IPS-18a (cell line): Measurements from ENCODE around the gene SDHAF1.
"Not testable (repeated sequence)": the region's sequence is repeated elsewhere in the genome, so short reads cannot be mapped to it uniquely, and the experiment has no call there.

Source experiments
- H3K27ac ChIP-seq: one replicate; pipeline ENCODE4 v1.5.1; 2013; ENCODE audit warnings: low read length
- H3K27me3 ChIP-seq: one replicate; pipeline ENCODE4 v1.6.1; 2013; ENCODE audit warnings: mild to moderate bottlenecking, low read length; ENCODE audit not compliant: control insufficient read depth, insufficient read depth
- H3K36me3 ChIP-seq: one replicate; pipeline ENCODE4 v1.6.1; 2013; ENCODE audit warnings: low read depth, low read length; ENCODE audit not compliant: control insufficient read depth
- H3K4me1 ChIP-seq: one replicate; pipeline ENCODE4 v1.6.1; 2013; ENCODE audit warnings: low read depth, low read length; ENCODE audit not compliant: control insufficient read depth
- H3K4me3 ChIP-seq: one replicate; pipeline ENCODE4 v1.5.1; 2013; ENCODE audit warnings: low read length
- H3K9ac ChIP-seq: one replicate; pipeline ENCODE4 v1.6.1; 2013; ENCODE audit warnings: mild to moderate bottlenecking, low read length, moderate library complexity
- H3K9me3 ChIP-seq: one replicate; pipeline ENCODE4 v1.6.1; 2013; ENCODE audit warnings: low read depth, low read length; ENCODE audit not compliant: control insufficient read depth

SDHAF1 gene

DNA sequence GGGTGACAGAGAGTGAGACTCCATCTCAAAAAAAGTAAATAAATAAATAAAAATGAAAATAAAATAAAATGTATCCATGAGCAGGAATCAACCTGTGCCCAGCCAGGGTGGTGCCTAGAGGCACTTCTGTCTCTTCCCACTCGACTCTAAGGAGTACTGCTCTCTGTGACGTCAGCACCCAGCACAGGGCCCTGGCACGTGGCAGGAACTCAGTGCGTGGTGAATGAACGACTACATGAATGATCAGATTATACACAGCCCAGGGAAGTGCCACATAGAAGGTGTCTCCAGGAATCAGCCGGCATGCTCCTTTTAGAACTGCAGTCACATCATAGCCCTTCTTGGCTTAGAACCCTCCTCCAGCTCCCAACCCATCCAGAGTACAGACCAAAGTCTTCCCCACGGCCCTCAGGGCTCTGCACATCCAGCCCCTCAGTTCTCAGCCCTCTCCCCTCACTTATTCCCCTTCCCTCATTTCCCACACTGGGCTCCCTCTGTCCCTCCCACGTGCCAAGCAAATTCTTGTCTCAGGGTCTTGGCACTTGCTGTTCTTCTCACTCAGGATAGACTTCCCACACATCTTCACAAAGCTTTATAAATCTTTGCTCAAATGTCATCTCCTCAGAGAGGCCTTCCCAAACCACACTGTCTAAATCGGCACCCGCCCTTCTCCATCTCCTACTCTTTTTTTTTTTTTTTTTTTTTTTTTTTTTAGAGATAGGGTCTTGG, 33.5 kb downstream of the SDHAF1 start:
- Histone ChIP-seq H3K27ac (no peak overlapping the region), H3K4me1 (no peaks in the 10 kb centered on the region), H3K9me3 (no peaks in the 10 kb centered on the region), H3K4me3 (no peak overlapping the region), H3K27me3 (no peaks in the 10 kb centered on the region), H3K9ac (no peak overlapping the region), H3K36me3 (peaks cover 9% of the 10 kb centered on the region)

DNA sequence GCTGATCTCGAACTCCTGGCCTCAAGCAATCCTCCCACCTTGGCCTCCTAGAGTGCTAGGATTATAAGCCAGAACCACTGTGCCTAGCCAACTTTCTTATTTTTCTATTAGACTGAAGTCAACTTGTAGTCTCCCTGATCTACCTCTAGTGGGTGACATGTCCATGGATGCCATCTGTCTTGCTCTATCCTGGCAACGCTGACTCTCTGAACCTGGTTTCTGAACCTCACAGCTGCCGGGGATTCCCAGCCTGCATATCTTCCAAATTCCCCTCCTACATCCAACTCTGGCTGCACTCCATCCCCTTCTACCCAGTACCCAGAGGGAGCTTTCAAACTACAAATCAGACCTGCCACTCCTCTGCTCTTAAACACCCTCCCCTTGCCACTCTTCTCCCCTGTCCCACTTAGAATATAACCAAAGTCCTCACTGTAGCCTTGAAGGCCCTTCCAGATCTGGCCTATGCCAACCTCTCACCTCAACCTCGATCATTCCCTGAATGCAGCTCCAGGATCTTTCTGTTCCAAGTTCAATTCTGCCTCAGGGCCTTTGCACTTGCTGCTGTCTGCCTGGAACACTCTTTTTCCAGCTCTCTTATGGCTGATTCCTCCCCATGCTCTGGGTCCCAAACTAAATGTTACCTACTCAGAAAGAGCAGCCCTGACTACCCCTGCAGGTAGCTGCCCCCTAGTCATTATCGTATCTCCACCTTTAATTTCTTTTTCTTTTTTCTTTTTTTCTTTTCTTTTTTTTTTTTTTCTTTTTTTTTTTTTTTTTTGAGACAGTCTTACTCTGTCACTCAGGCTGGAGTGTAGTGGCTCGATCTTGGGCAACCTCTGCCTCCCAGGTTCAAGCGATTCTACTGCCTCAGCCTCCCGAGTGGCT, 35.5 kb downstream of the SDHAF1 start:
- H3K36me3 ChIP-seq, result peaks cover 4% of the 10 kb centered on the region
- no peak overlapping the region for H3K27ac ChIP-seq
- no peaks in the 10 kb centered on the region for H3K4me1 ChIP-seq
- H3K4me3 ChIP-seq, result no peak overlapping the region
- no peaks in the 10 kb centered on the region for H3K27me3 ChIP-seq
- no peak overlapping the region for H3K9ac ChIP-seq
- H3K9me3 ChIP-seq, result no peaks in the 10 kb centered on the region

DNA sequence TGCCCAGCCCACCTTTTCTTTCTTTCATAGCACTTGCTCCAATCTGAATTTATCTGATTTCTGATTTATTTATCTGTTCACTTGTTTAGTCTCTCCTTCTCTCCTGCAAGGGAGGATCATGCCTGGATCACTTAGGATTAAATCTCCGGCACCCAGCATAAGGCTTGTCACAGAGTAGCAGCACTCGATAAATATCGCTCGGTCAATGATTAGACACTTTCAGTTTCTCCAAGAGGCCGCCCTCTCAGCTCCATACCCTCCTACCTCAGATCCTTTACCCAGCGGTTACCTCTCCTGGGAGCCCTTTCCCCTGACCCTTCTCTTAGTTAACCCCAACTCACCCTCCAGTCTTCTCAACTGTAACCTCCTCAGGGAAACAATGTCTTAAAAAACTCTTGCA, 36.3 kb downstream of the SDHAF1 start:
- Histone ChIP-seq H3K36me3 (no peaks in the 10 kb centered on the region), H3K27ac (no peak overlapping the region), H3K9ac (no peak overlapping the region), H3K4me1 (no peaks in the 10 kb centered on the region), H3K9me3 (no peaks in the 10 kb centered on the region), H3K27me3 (no peaks in the 10 kb centered on the region), H3K4me3 (no peak overlapping the region)

DNA sequence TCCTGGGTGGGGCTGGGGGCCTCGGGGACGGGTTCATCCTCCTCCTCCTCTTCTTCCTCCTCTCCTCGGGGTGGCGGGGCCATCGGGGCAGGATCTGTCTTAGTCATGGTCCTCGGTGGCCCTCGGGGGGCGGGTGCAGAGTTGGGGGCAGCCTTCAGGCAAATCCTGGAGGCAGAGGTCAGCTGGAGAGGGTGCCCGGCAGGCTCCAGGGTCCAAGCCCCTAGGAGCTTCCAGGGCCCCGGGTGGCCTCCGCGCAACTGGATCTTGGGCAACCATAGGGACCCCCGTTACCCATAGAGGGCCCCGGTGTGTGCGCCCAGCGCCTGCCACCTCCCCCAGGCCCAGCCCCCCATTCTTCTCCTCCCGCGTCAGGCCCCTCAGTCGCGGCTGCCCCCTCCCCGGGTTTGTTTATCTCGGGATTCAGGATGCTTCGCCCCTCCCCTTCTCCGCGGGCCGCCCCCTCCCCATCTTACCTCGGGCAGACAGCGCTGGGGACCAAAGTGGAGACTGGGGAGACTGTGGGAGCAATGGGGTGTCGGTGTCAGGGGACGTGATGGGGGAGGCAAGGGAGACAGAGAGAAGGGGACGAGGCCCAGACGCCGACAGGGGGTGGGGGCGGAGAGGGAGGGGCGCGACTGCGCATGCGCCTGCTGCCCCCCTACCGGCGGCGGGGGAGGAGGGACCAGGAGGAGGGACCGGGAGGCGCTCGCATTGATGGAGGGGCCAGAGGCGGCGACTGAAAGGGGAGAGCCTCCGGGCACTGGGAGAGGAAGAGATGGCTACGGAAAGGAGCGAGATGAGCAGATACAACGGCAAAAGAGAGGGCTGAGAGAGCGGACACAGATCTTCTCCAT, 37.5 kb downstream of the SDHAF1 start, which contains the start of gene CLIP3:
Gene CLIP3, minus strand, starts transcription at position 623 of the 854 bp plus-strand sequence. Its CDS starts 516 bp downstream, at position 107.
- Histone ChIP-seq H3K27ac (no peak within 1 kb of the TSS), H3K27me3 (no peaks in the 10 kb centered on the region), H3K9me3 (no peaks in the 10 kb centered on the region), H3K4me3 (peak within 1 kb of the TSS; percentile 78), H3K9ac (peak within 1 kb of the TSS; percentile 32), H3K36me3 (no peaks in the 10 kb centered on the region), H3K4me1 (no peaks in the 10 kb centered on the region)

DNA sequence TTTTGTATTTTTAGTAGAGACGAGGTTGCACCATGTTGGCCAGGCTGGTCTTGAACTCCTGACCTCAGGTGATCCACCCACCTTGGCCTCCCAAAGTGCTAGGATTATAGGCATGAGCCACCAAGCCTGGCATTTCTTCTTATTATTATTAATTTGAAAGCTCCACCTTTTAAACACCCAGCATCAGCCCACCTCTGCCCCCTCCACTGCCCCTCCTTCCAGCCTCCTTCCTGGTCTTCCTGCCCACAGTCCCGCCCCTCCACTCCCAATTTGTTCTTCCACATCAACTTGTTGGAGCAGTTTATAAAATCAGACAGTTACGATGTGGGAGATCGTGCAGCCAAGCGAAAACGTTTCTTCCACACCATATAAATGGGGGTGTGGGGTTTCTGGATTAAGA, 45.5 kb downstream of the SDHAF1 start:
- H3K27ac ChIP-seq, result no peak overlapping the region
- H3K27me3 ChIP-seq, result no peaks in the 10 kb centered on the region
- H3K4me3 ChIP-seq, result no peak overlapping the region
- H3K36me3 ChIP-seq, result no peaks in the 10 kb centered on the region
- H3K9ac ChIP-seq, result no peak overlapping the region
- H3K4me1 ChIP-seq, result no peaks in the 10 kb centered on the region
- H3K9me3 ChIP-seq, result no peaks in the 10 kb centered on the region

DNA sequence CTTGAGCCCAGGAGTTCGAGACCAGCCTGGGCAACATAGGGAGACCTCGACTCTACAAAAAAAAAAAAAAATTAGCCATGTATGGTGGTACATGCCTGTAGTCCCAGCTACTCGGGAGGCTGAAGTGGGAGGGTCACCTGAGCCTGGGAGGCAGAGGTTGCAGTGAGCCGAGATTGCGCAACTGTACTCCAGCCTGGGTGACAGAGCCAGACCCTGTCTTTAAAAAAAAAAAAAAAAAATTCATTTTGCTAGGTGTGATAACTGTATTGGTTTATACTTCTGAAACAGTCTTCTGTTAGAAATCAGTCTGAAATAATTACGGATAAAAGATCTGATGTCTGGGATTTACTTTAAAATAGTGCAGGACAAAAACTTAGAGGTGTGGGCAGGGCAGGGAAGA, 46.1 kb downstream of the SDHAF1 start:
- not testable (repeated sequence) for H3K36me3 ChIP-seq, H3K27ac ChIP-seq, H3K4me1 ChIP-seq

DNA sequence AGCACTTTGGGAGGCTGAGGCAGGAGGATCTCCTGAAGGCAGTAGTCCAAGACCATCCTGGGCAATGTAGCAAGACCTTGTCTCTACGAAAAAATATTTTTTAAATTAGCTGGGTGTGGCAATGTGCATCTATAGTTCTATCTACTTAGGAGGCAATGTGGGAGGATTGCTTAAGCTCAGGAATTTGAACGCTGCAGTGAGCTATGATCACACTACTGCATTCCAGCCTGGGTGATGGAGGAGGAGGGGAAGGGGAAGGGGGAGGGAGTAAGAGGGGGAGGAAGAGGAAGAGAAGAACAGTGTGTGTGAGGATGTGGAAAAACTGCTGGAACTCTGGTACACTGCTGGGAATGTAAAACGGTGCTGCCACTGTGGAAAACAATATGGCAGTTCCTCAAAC, 46.8 kb downstream of the SDHAF1 start:
- Histone ChIP-seq H3K4me1 (no peaks in the 10 kb centered on the region), H3K27ac (no peak overlapping the region), H3K4me3 (no peak overlapping the region), H3K36me3 (no peaks in the 10 kb centered on the region), H3K9me3 (no peaks in the 10 kb centered on the region), H3K27me3 (no peaks in the 10 kb centered on the region), H3K9ac (no peak overlapping the region)

More for the DNA sequence above, 46.1 kb downstream of the SDHAF1 start:
- H3K9me3 ChIP-seq, H3K27me3 ChIP-seq, H3K4me3 ChIP-seq, H3K9ac ChIP-seq: not testable (repeated sequence)

DNA sequence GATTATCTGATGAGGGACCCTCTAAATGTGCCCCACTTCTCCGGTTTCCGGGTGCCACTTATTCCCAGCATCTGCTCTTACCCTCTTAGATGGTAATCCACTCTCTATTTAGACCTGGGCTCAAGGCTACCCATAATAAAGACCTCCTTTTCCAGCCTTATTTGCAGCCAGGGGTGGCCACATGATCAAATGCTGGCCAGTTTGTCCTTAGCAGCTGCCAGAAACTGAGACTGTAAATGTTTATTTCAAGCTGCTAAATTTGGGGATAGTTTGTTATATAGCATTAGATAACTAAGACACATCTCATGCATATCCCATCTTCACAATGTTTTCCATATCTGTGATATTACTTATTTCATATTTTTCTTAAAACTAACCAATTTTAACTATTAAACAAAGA, 49.0 kb downstream of the SDHAF1 start:
- no peak overlapping the region for H3K4me3 ChIP-seq
- no peaks in the 10 kb centered on the region for H3K36me3 ChIP-seq
- H3K27ac ChIP-seq, result no peak overlapping the region
- H3K9me3 ChIP-seq, result no peaks in the 10 kb centered on the region
- no peaks in the 10 kb centered on the region for H3K4me1 ChIP-seq
- no peak overlapping the region for H3K9ac ChIP-seq
- no peaks in the 10 kb centered on the region for H3K27me3 ChIP-seq
